ENCODE measurements around the gene SNX7. TPM values are rescaled to one million over a fixed set of nuclear protein-coding genes. Genes with fewer than 3 reads are reported as not detected.

Gene SNX7
- polyA plus RNA-seq, 3 donors = 0.04 to 3.9 (median 0.15) TPM

- Histone ChIP-seq H3K9ac (ENCODE audit: insufficient read depth, low read length, poor library complexity, severe bottlenecking) (no peak overlapping the region), H3K4me2 (replicated peaks; ENCODE audit: extremely low read depth, low read length, poor library complexity, severe bottlenecking) (no peak overlapping the region), H3K27ac (ENCODE audit: low read depth in 1 of 2, low read length in 2 of 2) (no peak overlapping the region), H3K27me3 (ENCODE audit: control insufficient read depth in 2 of 2, insufficient read depth in 2 of 2, low read length in 2 of 2) (no peaks in the 10 kb centered on the region), H3K4me3 (replicated peaks in 1 of 3; ENCODE audit: low read depth in 2 of 3, low read length in 3 of 3) (no peak overlapping the region), H3K9me3 (replicated peaks in 1 of 2; ENCODE audit: control insufficient read depth in 1 of 2, insufficient read depth in 1 of 2, low read length in 2 of 2) (no peaks in the 10 kb centered on the region), H3K4me1 (ENCODE audit: control insufficient read depth in 1 of 2, insufficient read depth in 2 of 2, low read length in 2 of 2) (no peaks in the 10 kb centered on the region), H3K36me3 (replicated peaks in 1 of 2; ENCODE audit: control insufficient read depth in 1 of 2, insufficient read depth in 2 of 2, low read length in 2 of 2) (no peaks in the 10 kb centered on the region), H3K79me2 (ENCODE audit: insufficient read depth, low read length) (no peaks in the 10 kb centered on the region), H2AFZ (ENCODE audit: insufficient read depth, low read depth, low read length, poor library complexity, severe bottlenecking) (no peak overlapping the region), H4K20me1 (ENCODE audit: insufficient read depth, low read length) (no peaks in the 10 kb centered on the region)
- Mint-ChIP-seq H3K4me3 (no peak overlapping the region), H3K27me3 (ENCODE audit: low read depth in 3 of 3) (no peaks in the 10 kb centered on the region), H3K27ac (no peak overlapping the region), H3K4me1 (no peaks in the 10 kb centered on the region), H3K9me3 (peaks cover 0 to 3% (median 1%) of the 10 kb centered on the region in 7 donors), H3K36me3 (no peaks in the 10 kb centered on the region)
- intact Hi-C loops (cut with micrococcal nuclease) = no loop called here
- no peak for DNase-seq
- TF ChIP-seq CTCF (IDR thresholded peaks at IDR 0.05) = no peak
Measured at GRCh38 chr1:98707556-98707955, 46.0 kb downstream of the SNX7 start.

- peaks cover 0 to 3% (median 0%) of the 10 kb centered on the region in 7 donors for H3K9me3 Mint-ChIP-seq
- H4K20me1 ChIP-seq (ENCODE audit: insufficient read depth, low read length) = no peaks in the 10 kb centered on the region
- no peaks in the 10 kb centered on the region for H3K27me3 ChIP-seq (ENCODE audit: control insufficient read depth in 2 of 2, insufficient read depth in 2 of 2, low read length in 2 of 2)
Measured at GRCh38 chr1:98709906-98710305, 48.4 kb downstream of the SNX7 start.

More at GRCh38 chr1:98709906-98710305, 48.4 kb downstream of the SNX7 start:
- TF ChIP-seq CTCF (IDR thresholded peaks at IDR 0.05) = no peak
- H3K4me1 Mint-ChIP-seq = no peaks in the 10 kb centered on the region
- no peak overlapping the region for H2AFZ ChIP-seq (ENCODE audit: insufficient read depth, low read depth, low read length, poor library complexity, severe bottlenecking)
- no peaks in the 10 kb centered on the region for H3K36me3 Mint-ChIP-seq
- no peak overlapping the region for H3K9ac ChIP-seq (ENCODE audit: insufficient read depth, low read length, poor library complexity, severe bottlenecking)
- no peak for DNase-seq
- H3K27ac Mint-ChIP-seq = no peak overlapping the region
- 80% methylated on average over 2 of the region's 3 CpGs for WGBS (ENCODE audit: insufficient coverage)
- intact Hi-C loops (cut with micrococcal nuclease) = no loop called here
- H3K36me3 ChIP-seq (replicated peaks in 1 of 2; ENCODE audit: control insufficient read depth in 1 of 2, insufficient read depth in 2 of 2, low read length in 2 of 2) = no peaks in the 10 kb centered on the region
- no peaks in the 10 kb centered on the region for H3K4me1 ChIP-seq (ENCODE audit: control insufficient read depth in 1 of 2, insufficient read depth in 2 of 2, low read length in 2 of 2)
- H3K9me3 ChIP-seq (replicated peaks in 1 of 2; ENCODE audit: control insufficient read depth in 1 of 2, insufficient read depth in 1 of 2, low read length in 2 of 2) = no peaks in the 10 kb centered on the region
- H3K27me3 Mint-ChIP-seq (ENCODE audit: low read depth in 3 of 3) = no peaks in the 10 kb centered on the region
- H3K4me2 ChIP-seq (replicated peaks; ENCODE audit: extremely low read depth, low read length, poor library complexity, severe bottlenecking) = no peak overlapping the region
- H3K79me2 ChIP-seq (ENCODE audit: insufficient read depth, low read length) = no peaks in the 10 kb centered on the region
- no peak overlapping the region for H3K4me3 Mint-ChIP-seq
- no peak overlapping the region for H3K27ac ChIP-seq (ENCODE audit: low read depth in 1 of 2, low read length in 2 of 2)
- H3K4me3 ChIP-seq (replicated peaks in 1 of 3; ENCODE audit: low read depth in 2 of 3, low read length in 3 of 3) = no peak overlapping the region
